Measurements from ENCODE around the gene KCNQ1. TPM values are rescaled to one million over a fixed set of nuclear protein-coding genes. Genes with fewer than 3 reads are reported as not detected.

Gene KCNQ1
- total RNA-seq, 2 experiments from 2014 or later, result 20.4 to 24.3 TPM

GRCh38 chr11:2527621-2528291 is 82.9 kb downstream of the KCNQ1 start:
- POLR2A ChIA-PET, result no interaction called here
- DNase-seq, result no peak

GRCh38 chr11:2528301-2529050 is 83.7 kb downstream of the KCNQ1 start:
- H3K4me3 Mint-ChIP-seq, result no peak overlapping the region
- H3K4me1 Mint-ChIP-seq, result peaks cover 44% of the 10 kb centered on the region
- CTCF ChIA-PET, result interaction anchor here (1.8 kb wide), 1 partner anchor 364 kb away, joined by 6 read pairs; no protein-coding TSS in a partner anchor
- DNase-seq, result no peak
- no peaks in the 10 kb centered on the region for H3K27me3 Mint-ChIP-seq
- no peaks in the 10 kb centered on the region for H3K36me3 Mint-ChIP-seq (ENCODE audit: low read depth)
- H3K27ac Mint-ChIP-seq, result no peak overlapping the region
- no peaks in the 10 kb centered on the region for H3K9me3 Mint-ChIP-seq
- POLR2A ChIA-PET, result no interaction called here

More at GRCh38 chr11:2527621-2528291, 82.9 kb downstream of the KCNQ1 start:
- Mint-ChIP-seq H3K27ac (no peak overlapping the region), H3K4me1 (peaks cover 37% of the 10 kb centered on the region), H3K9me3 (no peaks in the 10 kb centered on the region), H3K27me3 (no peaks in the 10 kb centered on the region), H3K4me3 (no peak overlapping the region), H3K36me3 (ENCODE audit: low read depth) (no peaks in the 10 kb centered on the region)
- CTCF ChIA-PET, result interaction anchor here (0.8 to 1.8 kb wide), 2 partner anchors 107 to 364 kb away, joined by 3 to 6 read pairs; no protein-coding TSS in a partner anchor

- H3K4me1 Mint-ChIP-seq, result peaks cover 47% of the 10 kb centered on the region
- H3K36me3 Mint-ChIP-seq (ENCODE audit: low read depth), result no peaks in the 10 kb centered on the region
- H3K27ac Mint-ChIP-seq, result no peak overlapping the region
- H3K9me3 Mint-ChIP-seq, result no peaks in the 10 kb centered on the region
- ChIA-PET POLR2A (no interaction called here), CTCF (no interaction called here)
- H3K27me3 Mint-ChIP-seq, result no peaks in the 10 kb centered on the region
- no peak for DNase-seq
- H3K4me3 Mint-ChIP-seq, result no peak overlapping the region
These were observed 84.4 kb downstream of the KCNQ1 start for GRCh38 chr11:2529173-2529572.

- Mint-ChIP-seq H3K36me3 (ENCODE audit: low read depth) (no peaks in the 10 kb centered on the region), H3K9me3 (no peaks in the 10 kb centered on the region), H3K27me3 (no peaks in the 10 kb centered on the region), H3K4me3 (no peak overlapping the region), H3K27ac (no peak overlapping the region), H3K4me1 (peaks cover 47% of the 10 kb centered on the region)
- DNase-seq, result no peak
- CTCF ChIA-PET, result no interaction called here
- POLR2A ChIA-PET, result no interaction called here
These were observed 84.8 kb downstream of the KCNQ1 start for GRCh38 chr11:2529636-2530035.

GRCh38 chr11:2530131-2530854 is 85.5 kb downstream of the KCNQ1 start:
- no peaks in the 10 kb centered on the region for H3K9me3 Mint-ChIP-seq
- no peaks in the 10 kb centered on the region for H3K36me3 Mint-ChIP-seq (ENCODE audit: low read depth)
- ChIA-PET POLR2A (no interaction called here), CTCF (interaction anchor here (0.6 to 8.2 kb wide), 11 partner anchors 85 to 560 kb away, joined by 3 to 230 read pairs (median 4); partner anchors contain the start of genes CDKN1C and KCNQ1)
- no peak overlapping the region for H3K27ac Mint-ChIP-seq
- no peaks in the 10 kb centered on the region for H3K27me3 Mint-ChIP-seq
- no peak overlapping the region for H3K4me3 Mint-ChIP-seq
- no peak for DNase-seq
- peaks cover 46% of the 10 kb centered on the region for H3K4me1 Mint-ChIP-seq

- no peak for DNase-seq
- ChIA-PET CTCF (interaction anchor here (0.6 to 8.2 kb wide), 14 partner anchors 61 to 560 kb away, joined by 3 to 230 read pairs (median 4); partner anchors contain the start of genes CDKN1C and KCNQ1), POLR2A (no interaction called here)
- H3K9me3 Mint-ChIP-seq, result no peaks in the 10 kb centered on the region
- H3K27me3 Mint-ChIP-seq, result no peaks in the 10 kb centered on the region
- H3K27ac Mint-ChIP-seq, result no peak overlapping the region
- no peak overlapping the region for H3K4me3 Mint-ChIP-seq
- no peaks in the 10 kb centered on the region for H3K36me3 Mint-ChIP-seq (ENCODE audit: low read depth)
- peaks cover 41% of the 10 kb centered on the region for H3K4me1 Mint-ChIP-seq
These were observed 86.0 kb downstream of the KCNQ1 start for GRCh38 chr11:2530855-2531200.

GRCh38 chr11:2531277-2531986 is 86.6 kb downstream of the KCNQ1 start:
- Mint-ChIP-seq H3K27ac (peak overlapping the region; percentile 41), H3K4me1 (peaks cover 35% of the 10 kb centered on the region), H3K9me3 (no peaks in the 10 kb centered on the region), H3K4me3 (no peak overlapping the region), H3K36me3 (ENCODE audit: low read depth) (no peaks in the 10 kb centered on the region), H3K27me3 (no peaks in the 10 kb centered on the region)
- DNase-seq, result peak; percentile 63
- CTCF ChIA-PET, result interaction anchor here (0.6 to 8.2 kb wide), 28 partner anchors 11 to 880 kb away, joined by 3 to 230 read pairs (median 4); partner anchors contain the start of genes CDKN1C, KCNQ1 and PHLDA2
- POLR2A ChIA-PET, result no interaction called here

- CTCF ChIA-PET, result interaction anchor here (0.6 to 8.2 kb wide), 35 partner anchors 10 to 880 kb away, joined by 3 to 230 read pairs (median 4); partner anchors contain the start of genes CDKN1C, KCNQ1, PHLDA2 and TRPM5
- H3K4me1 Mint-ChIP-seq, result peaks cover 29% of the 10 kb centered on the region
- POLR2A ChIA-PET, result no interaction called here
- no peak for DNase-seq
- H3K4me3 Mint-ChIP-seq, result no peak overlapping the region
- H3K27ac Mint-ChIP-seq, result no peak overlapping the region
- no peaks in the 10 kb centered on the region for H3K9me3 Mint-ChIP-seq
- no peaks in the 10 kb centered on the region for H3K27me3 Mint-ChIP-seq
- no peaks in the 10 kb centered on the region for H3K36me3 Mint-ChIP-seq (ENCODE audit: low read depth)
These were observed 87.3 kb downstream of the KCNQ1 start for GRCh38 chr11:2531987-2532703.

- no peaks in the 10 kb centered on the region for H3K9me3 Mint-ChIP-seq
- peak overlapping the region; percentile 81 for H3K27ac Mint-ChIP-seq
- H3K27me3 Mint-ChIP-seq, result no peaks in the 10 kb centered on the region
- peaks cover 23% of the 10 kb centered on the region for H3K4me1 Mint-ChIP-seq
- ChIA-PET CTCF (interaction anchor here (0.6 to 8.2 kb wide), 40 partner anchors 10 to 672 kb away, joined by 3 to 230 read pairs (median 5); partner anchors contain the start of genes CDKN1C, KCNQ1, PHLDA2 and TRPM5), POLR2A (no interaction called here)
- H3K4me3 Mint-ChIP-seq, result peak overlapping the region; percentile 54
- peak; percentile 93 for DNase-seq
- no peaks in the 10 kb centered on the region for H3K36me3 Mint-ChIP-seq (ENCODE audit: low read depth)
These were observed 88.1 kb downstream of the KCNQ1 start for GRCh38 chr11:2532704-2533586.

- Mint-ChIP-seq H3K27ac (no peak overlapping the region), H3K9me3 (no peaks in the 10 kb centered on the region), H3K4me3 (no peak overlapping the region), H3K27me3 (no peaks in the 10 kb centered on the region), H3K36me3 (ENCODE audit: low read depth) (no peaks in the 10 kb centered on the region), H3K4me1 (peaks cover 20% of the 10 kb centered on the region)
- ChIA-PET CTCF (interaction anchor here (0.6 to 8.2 kb wide), 23 partner anchors 78 to 671 kb away, joined by 3 to 230 read pairs (median 5); partner anchors contain the start of gene CDKN1C), POLR2A (no interaction called here)
- DNase-seq, result peak; percentile 21
These were observed 88.9 kb downstream of the KCNQ1 start for GRCh38 chr11:2533587-2534133.

Data from activated CD4-positive, alpha-beta T cell treated with anti-CD3 and anti-CD28 coated beads, Interleukin-2, amount 10 ng/mL, durations not matched to agents 7 days and 5 days (primary cell).